BE2C (cell line): ENCODE measurements around the gene QTRT2.

Experiments
- DNase-seq: peaks from one replicate; pipeline ENCODE4 v3.0.0-alpha.2; 2020
- H3K27me3 ChIP-seq: fragments of 250-450 bp; sonication (Bioruptor Pico); 2 replicates; pipeline ENCODE4 v1.5.1; 2020; ENCODE audit warnings: mild to moderate bottlenecking
- H3K36me3 ChIP-seq: fragments of 250-450 bp; sonication (Bioruptor Pico); 2 replicates; pipeline ENCODE4 v1.5.1; 2020; ENCODE audit warnings: mild to moderate bottlenecking
- H3K4me1 ChIP-seq: fragments of 250-450 bp; sonication (Bioruptor Pico); 2 replicates; pipeline ENCODE4 v1.5.1; 2020
- H3K4me3 ChIP-seq: 2 replicates; pipeline ENCODE4 v1.5.1; 2011; ENCODE audit warnings: low read depth, low read length
- H3K9me3 ChIP-seq: fragments of 250-450 bp; sonication (Bioruptor Pico); 2 replicates; pipeline ENCODE4 v1.5.1; 2020
- CTCF ChIP-seq: IDR thresholded peaks from 2 replicates; pipeline ENCODE4 v1.5.1; 2012; ENCODE audit warnings: mild to moderate bottlenecking, low read depth, low read length

The QTRT2 gene

GRCh38 chr3:114067804-114068203 lies 11.3 kb downstream of the QTRT2 start:
- H3K4me3 ChIP-seq = no peak overlapping the region
- DNase-seq = no peak
- no peaks in the 10 kb centered on the region for H3K4me1 ChIP-seq
- peaks cover 57% of the 10 kb centered on the region for H3K36me3 ChIP-seq
- no peak for TF ChIP-seq CTCF
- H3K9me3 ChIP-seq = no peaks in the 10 kb centered on the region
- no peaks in the 10 kb centered on the region for H3K27me3 ChIP-seq

GRCh38 chr3:114068336-114068735 lies 11.8 kb downstream of the QTRT2 start:
- DNase-seq = no peak
- no peaks in the 10 kb centered on the region for H3K4me1 ChIP-seq
- peaks cover 62% of the 10 kb centered on the region for H3K36me3 ChIP-seq
- no peak for TF ChIP-seq CTCF
- H3K27me3 ChIP-seq = no peaks in the 10 kb centered on the region
- H3K4me3 ChIP-seq = no peak overlapping the region
- H3K9me3 ChIP-seq = no peaks in the 10 kb centered on the region

- H3K27me3 ChIP-seq = no peaks in the 10 kb centered on the region
- H3K4me3 ChIP-seq = no peak overlapping the region
- H3K4me1 ChIP-seq = no peaks in the 10 kb centered on the region
- H3K9me3 ChIP-seq = no peaks in the 10 kb centered on the region
- TF ChIP-seq CTCF = no peak
- no peak for DNase-seq
- peaks cover 83% of the 10 kb centered on the region for H3K36me3 ChIP-seq
These were observed 15.2 kb downstream of the QTRT2 start for GRCh38 chr3:114071786-114072185.

GRCh38 chr3:114076711-114077110 lies 20.2 kb downstream of the QTRT2 start:
- Histone ChIP-seq H3K27me3 (no peaks in the 10 kb centered on the region), H3K4me1 (no peaks in the 10 kb centered on the region), H3K36me3 (peaks cover 85% of the 10 kb centered on the region), H3K9me3 (no peaks in the 10 kb centered on the region), H3K4me3 (no peak overlapping the region)
- no peak for DNase-seq
- no peak for TF ChIP-seq CTCF

- no peak for TF ChIP-seq CTCF
- DNase-seq = no peak
- Histone ChIP-seq H3K27me3 (no peaks in the 10 kb centered on the region), H3K36me3 (peaks cover 85% of the 10 kb centered on the region), H3K4me1 (no peaks in the 10 kb centered on the region), H3K9me3 (no peaks in the 10 kb centered on the region; the same call in 1 of the 2 replicates), H3K4me3 (no peak overlapping the region)
These were observed 21.6 kb downstream of the QTRT2 start for GRCh38 chr3:114078126-114078525.

GRCh38 chr3:114079761-114080160 lies 23.2 kb downstream of the QTRT2 start:
- Histone ChIP-seq H3K4me1 (no peaks in the 10 kb centered on the region), H3K27me3 (no peaks in the 10 kb centered on the region), H3K36me3 (peaks cover 76% of the 10 kb centered on the region), H3K9me3 (no peaks in the 10 kb centered on the region; the same call in 1 of the 2 replicates), H3K4me3 (no peak overlapping the region)
- TF ChIP-seq CTCF = no peak
- DNase-seq = no peak
